ENCODE measurements around the gene GDF7. TPM values are rescaled to one million over a fixed set of nuclear protein-coding genes. Genes with fewer than 3 reads are reported as not detected.

The GDF7 gene
- not detected for total RNA-seq
- polyA plus RNA-seq: 0.10 TPM

DNA sequence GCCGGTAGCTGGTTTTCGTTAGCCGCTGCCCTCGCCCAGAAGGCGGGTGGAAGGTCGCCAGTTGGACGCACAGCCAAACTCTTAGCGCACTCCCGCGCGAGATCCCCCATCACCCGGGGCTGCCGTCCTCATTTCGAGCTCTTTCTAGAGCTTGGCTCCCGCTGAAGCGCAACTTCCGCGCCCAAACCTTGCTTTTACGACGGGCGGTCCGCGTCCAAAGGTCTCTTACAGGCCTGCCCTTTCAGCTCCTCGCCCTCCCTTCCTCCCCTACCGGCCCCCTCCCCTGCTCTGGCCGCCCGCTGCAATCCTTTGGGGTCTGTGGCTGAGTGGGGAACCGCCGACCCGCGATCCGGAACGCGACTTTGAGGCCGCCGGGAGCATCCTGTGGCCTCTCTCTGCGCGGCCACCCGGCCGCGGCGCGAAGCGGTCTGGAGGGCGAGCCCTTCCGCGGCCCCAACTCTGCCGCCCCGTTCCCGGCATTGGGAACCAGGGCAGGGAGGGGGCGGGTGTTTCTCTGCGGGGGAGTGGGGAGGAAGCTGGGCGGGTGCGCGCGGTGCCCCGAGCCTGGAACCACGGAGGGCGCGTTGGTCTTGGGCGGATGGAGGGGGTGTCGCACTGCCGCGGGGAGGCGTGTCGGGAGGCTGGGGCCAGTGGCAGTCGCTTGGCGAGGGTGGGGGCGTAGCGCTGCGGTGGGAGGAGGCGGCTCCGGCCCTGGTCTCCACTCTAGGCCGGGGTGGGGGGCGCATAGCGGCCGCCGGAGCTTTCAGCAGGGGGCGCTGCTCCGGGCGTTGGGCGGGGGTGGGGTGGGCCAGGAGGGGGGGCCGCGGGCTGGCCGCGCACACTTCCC lies at the start of gene GDF7:
TSS of gene GDF7 (plus strand) at position 841 of the 847 bp plus-strand sequence. CDS start 96 bp downstream, outside the sequence.
- Mint-ChIP-seq H3K27ac (peak within 1 kb of the TSS in 1 of 8 donors; percentile 55), H3K4me3 (peak within 1 kb of the TSS; percentile 75 to 89 (median 82)), H3K27me3 (peaks cover 52 to 78% of the 10 kb centered on the region in 2 donors), H3K36me3 (no peaks in the 10 kb centered on the region), H3K9me3 (peaks cover 0 to 2% (median 0%) of the 10 kb centered on the region in 5 donors), H3K4me1 (peaks cover 11 to 45% (median 18%) of the 10 kb centered on the region in 3 donors)
- ChIA-PET CTCF (interaction anchor here (1.1 to 2.6 kb wide), 6 partner anchors 8 to 298 kb away, joined by 3 to 11 read pairs (median 4); no protein-coding TSS in a partner anchor), POLR2A (interaction anchor here (0.5 to 1.3 kb wide), 2 partner anchors 220 to 681 kb away, joined by 3 read pairs; partner anchors contain the start of gene RHOB)
- H3K4me1 ChIP-seq (ENCODE audit: insufficient read depth, low read length): peaks cover 11% of the 10 kb centered on the region
- peak within 1 kb of the TSS; percentile 39 for H3K4me3 ChIP-seq (ENCODE audit: low read length)
- no peaks in the 10 kb centered on the region for H3K36me3 ChIP-seq (ENCODE audit: insufficient read depth, low read length)
- no peaks in the 10 kb centered on the region for H3K9me3 ChIP-seq (ENCODE audit: low read length)
- peak in 1 of 5 donors; percentile 18 for DNase-seq
- peaks cover 70% of the 10 kb centered on the region for H3K27me3 ChIP-seq (ENCODE audit: insufficient read depth, low read length, poor library complexity, severe bottlenecking)
- H3K27ac ChIP-seq (ENCODE audit: low read depth, low read length): no peak within 1 kb of the TSS

DNA sequence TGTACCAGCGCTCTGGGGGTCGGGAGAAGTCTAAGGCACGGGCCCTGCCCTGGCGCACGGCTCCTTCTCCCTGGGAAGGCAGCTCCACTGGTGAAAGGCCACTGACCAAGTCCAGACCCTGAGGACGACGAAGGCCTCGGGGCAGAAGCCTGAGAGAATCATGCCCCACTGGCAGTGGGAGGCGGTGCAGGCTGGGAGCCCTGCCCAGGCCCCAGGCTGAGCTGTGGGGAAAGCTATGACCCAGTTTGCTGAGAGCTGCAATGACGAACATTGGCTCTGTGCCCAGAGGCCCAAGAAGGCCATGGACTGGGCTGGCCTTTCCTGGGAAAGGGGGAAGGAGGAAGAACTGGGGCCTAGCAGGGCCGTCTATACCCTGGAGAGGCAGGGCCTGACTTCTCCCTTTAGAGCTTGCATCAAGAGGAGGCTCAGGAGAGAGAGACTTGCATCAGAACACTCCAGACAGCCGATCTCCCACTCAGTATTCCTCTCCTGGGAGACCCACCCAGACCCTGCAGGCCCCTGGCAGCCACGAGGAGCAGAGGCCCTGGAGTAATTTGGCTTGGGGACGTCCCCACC lies 49.0 kb upstream of the GDF7 start:
- H3K9me3 ChIP-seq (ENCODE audit: low read length): no peaks in the 10 kb centered on the region
- H3K27ac ChIP-seq (ENCODE audit: low read depth, low read length): peak overlapping the region; percentile 20
- no peak overlapping the region for H3K27ac Mint-ChIP-seq
- H3K27me3 ChIP-seq (ENCODE audit: insufficient read depth, low read length, poor library complexity, severe bottlenecking): no peaks in the 10 kb centered on the region
- H3K4me3 Mint-ChIP-seq: no peak overlapping the region
- no peaks in the 10 kb centered on the region for H3K9me3 Mint-ChIP-seq
- no peaks in the 10 kb centered on the region for H3K4me1 ChIP-seq (ENCODE audit: insufficient read depth, low read length)
- ChIA-PET CTCF (interaction anchor here (0.8 to 1.1 kb wide), 2 partner anchors 25 to 33 kb away, joined by 3 read pairs; partner anchors contain the start of gene HS1BP3), POLR2A (interaction anchor here (0.6 kb wide), 1 partner anchor 22 kb away, joined by 3 read pairs; no protein-coding TSS in a partner anchor)
- no peaks in the 10 kb centered on the region for H3K4me1 Mint-ChIP-seq
- H3K4me3 ChIP-seq (ENCODE audit: low read length): no peak overlapping the region
- H3K36me3 Mint-ChIP-seq: peaks cover 8 to 46% (median 16%) of the 10 kb centered on the region in 3 donors
- DNase-seq: peak in 1 of 5 donors; percentile 43
- H3K36me3 ChIP-seq (ENCODE audit: insufficient read depth, low read length): peaks cover 7% of the 10 kb centered on the region
- no peaks in the 10 kb centered on the region for H3K27me3 Mint-ChIP-seq

DNA sequence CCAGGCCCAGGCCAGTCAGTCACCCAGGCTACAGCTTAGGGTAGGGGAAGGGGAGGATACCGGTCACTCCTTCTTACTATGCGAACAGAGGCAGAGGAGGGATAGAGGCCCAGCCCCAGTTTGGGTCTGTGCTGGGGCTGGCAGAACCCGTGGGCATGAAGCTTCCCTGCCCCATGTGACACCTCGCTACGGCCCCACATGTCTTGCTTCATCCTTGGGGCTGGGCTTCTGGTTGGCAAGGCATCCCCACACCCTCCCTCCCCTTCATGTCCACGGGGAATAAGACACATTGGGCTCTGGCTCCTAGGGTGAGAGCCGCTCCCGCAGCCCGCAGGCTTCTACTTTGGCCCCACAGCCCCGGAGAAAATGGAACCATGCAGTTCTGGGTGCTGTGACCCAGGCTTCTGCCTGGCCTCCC lies 48.5 kb upstream of the GDF7 start:
- H3K4me3 Mint-ChIP-seq: no peak overlapping the region
- H3K9me3 Mint-ChIP-seq: no peaks in the 10 kb centered on the region
- Histone ChIP-seq H3K36me3 (ENCODE audit: insufficient read depth, low read length) (peaks cover 7% of the 10 kb centered on the region), H3K9me3 (ENCODE audit: low read length) (no peaks in the 10 kb centered on the region), H3K27me3 (ENCODE audit: insufficient read depth, low read length, poor library complexity, severe bottlenecking) (no peaks in the 10 kb centered on the region), H3K27ac (ENCODE audit: low read depth, low read length) (peak overlapping the region; percentile 20), H3K4me1 (ENCODE audit: insufficient read depth, low read length) (no peaks in the 10 kb centered on the region), H3K4me3 (ENCODE audit: low read length) (no peak overlapping the region)
- ChIA-PET POLR2A (interaction anchor here (0.6 kb wide), 1 partner anchor 23 kb away, joined by 3 read pairs; no protein-coding TSS in a partner anchor), CTCF (interaction anchor here (1.1 kb wide), 1 partner anchor 33 kb away, joined by 3 read pairs; the partner anchor contains the start of gene HS1BP3)
- H3K27ac Mint-ChIP-seq: no peak overlapping the region
- H3K4me1 Mint-ChIP-seq: no peaks in the 10 kb centered on the region
- no peaks in the 10 kb centered on the region for H3K27me3 Mint-ChIP-seq
- peak in 1 of 5 donors; percentile 40 for DNase-seq
- H3K36me3 Mint-ChIP-seq: peaks cover 10 to 50% (median 18%) of the 10 kb centered on the region in 3 donors

DNA sequence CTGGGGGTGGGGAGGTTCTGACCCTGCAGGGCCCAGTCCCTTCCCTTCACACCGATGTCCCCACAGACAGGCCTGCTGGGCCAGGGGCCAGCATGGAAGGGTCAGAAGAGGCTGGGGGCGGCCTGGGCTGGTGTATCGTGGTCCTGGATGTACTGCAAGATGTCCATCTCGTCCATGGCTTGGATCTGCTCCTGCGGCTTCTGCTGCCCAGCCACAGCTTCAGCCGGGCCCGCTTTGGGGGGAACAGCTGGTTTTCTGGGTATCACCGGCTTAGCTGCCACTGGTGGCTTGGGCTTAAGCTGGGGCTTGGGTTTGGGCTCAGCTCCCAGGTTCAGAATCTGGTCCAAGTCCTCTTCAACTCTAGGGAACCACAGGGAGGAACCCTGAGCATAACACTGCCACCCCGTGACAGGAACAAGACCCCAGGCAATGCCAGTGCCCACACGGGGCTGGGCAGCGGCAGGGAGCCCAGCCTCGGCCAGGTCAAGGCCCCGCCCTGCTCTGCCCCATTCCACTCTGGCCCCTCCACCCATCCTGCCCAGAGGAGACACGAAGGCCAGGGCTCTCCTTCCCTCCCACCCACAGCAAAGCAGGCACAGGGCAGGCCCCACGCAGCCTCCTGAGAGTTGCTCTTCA lies 47.9 kb upstream of the GDF7 start:
- Histone ChIP-seq H3K27me3 (ENCODE audit: insufficient read depth, low read length, poor library complexity, severe bottlenecking) (no peaks in the 10 kb centered on the region), H3K36me3 (ENCODE audit: insufficient read depth, low read length) (peaks cover 7% of the 10 kb centered on the region), H3K4me3 (ENCODE audit: low read length) (no peak overlapping the region), H3K9me3 (ENCODE audit: low read length) (no peaks in the 10 kb centered on the region), H3K4me1 (ENCODE audit: insufficient read depth, low read length) (no peaks in the 10 kb centered on the region), H3K27ac (ENCODE audit: low read depth, low read length) (no peak overlapping the region)
- CTCF ChIA-PET: interaction anchor here (1.1 kb wide), 1 partner anchor 32 kb away, joined by 3 read pairs; the partner anchor contains the start of gene HS1BP3
- Mint-ChIP-seq H3K36me3 (peaks cover 10 to 54% (median 16%) of the 10 kb centered on the region in 3 donors), H3K9me3 (no peaks in the 10 kb centered on the region), H3K27me3 (no peaks in the 10 kb centered on the region), H3K27ac (no peak overlapping the region), H3K4me3 (no peak overlapping the region), H3K4me1 (no peaks in the 10 kb centered on the region)
- DNase-seq: peak in 1 of 5 donors; percentile 20
- POLR2A ChIA-PET: no interaction called here

DNA sequence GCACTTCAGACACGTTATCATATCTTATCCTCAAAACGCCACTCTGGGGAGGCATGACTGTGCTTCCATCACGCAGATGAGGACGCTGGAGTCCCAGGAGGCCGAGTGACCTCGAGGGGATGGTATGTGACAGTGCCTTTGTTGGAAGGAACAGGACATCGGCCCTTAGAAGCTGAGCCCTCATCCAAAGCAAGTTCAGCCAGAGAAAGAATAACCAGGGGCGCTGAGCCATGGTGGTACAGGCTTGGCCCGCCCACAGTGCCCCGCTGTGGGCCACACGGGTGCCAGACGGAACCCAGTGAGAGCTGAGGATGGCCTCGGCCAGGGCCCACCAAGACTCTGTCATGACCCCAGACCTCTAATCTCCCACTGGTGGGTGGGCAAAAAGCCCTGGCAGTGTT lies 47.3 kb upstream of the GDF7 start:
- H3K4me3 ChIP-seq (ENCODE audit: low read length): no peak overlapping the region
- H3K27me3 Mint-ChIP-seq: no peaks in the 10 kb centered on the region
- no peak overlapping the region for H3K27ac Mint-ChIP-seq
- no peaks in the 10 kb centered on the region for H3K4me1 ChIP-seq (ENCODE audit: insufficient read depth, low read length)
- no peaks in the 10 kb centered on the region for H3K27me3 ChIP-seq (ENCODE audit: insufficient read depth, low read length, poor library complexity, severe bottlenecking)
- no peak overlapping the region for H3K4me3 Mint-ChIP-seq
- peaks cover 10 to 61% (median 16%) of the 10 kb centered on the region in 3 donors for H3K36me3 Mint-ChIP-seq
- DNase-seq: peak in 1 of 5 donors; percentile 10
- no peaks in the 10 kb centered on the region for H3K9me3 ChIP-seq (ENCODE audit: low read length)
- no peaks in the 10 kb centered on the region for H3K4me1 Mint-ChIP-seq
- no peak overlapping the region for H3K27ac ChIP-seq (ENCODE audit: low read depth, low read length)
- CTCF ChIA-PET: no interaction called here
- peaks cover 7% of the 10 kb centered on the region for H3K36me3 ChIP-seq (ENCODE audit: insufficient read depth, low read length)
- POLR2A ChIA-PET: no interaction called here
- H3K9me3 Mint-ChIP-seq: no peaks in the 10 kb centered on the region

DNA sequence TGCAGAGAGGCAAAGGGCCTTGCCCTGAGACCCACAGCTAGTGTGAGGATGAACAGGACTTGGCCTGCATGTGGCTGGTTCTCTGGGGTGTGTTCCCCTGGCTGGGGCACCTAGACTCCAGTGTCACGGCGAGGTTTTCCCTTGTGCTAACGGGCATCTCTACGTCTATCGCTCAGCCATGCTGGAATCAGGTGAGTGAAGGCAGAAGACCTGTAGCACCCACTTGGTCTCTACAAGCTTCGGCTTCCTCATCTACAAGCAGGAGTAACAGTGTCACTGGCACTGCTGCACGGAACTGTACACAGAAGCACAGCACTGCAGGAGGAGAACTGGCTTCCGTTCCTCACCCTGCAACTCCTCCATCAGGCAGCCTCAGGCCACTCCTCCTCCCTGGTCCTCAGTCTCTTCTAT lies 46.7 kb upstream of the GDF7 start:
- peak overlapping the region in 2 of 8 donors; percentile 2 to 42 for H3K27ac Mint-ChIP-seq
- CTCF ChIA-PET: no interaction called here

DNA sequence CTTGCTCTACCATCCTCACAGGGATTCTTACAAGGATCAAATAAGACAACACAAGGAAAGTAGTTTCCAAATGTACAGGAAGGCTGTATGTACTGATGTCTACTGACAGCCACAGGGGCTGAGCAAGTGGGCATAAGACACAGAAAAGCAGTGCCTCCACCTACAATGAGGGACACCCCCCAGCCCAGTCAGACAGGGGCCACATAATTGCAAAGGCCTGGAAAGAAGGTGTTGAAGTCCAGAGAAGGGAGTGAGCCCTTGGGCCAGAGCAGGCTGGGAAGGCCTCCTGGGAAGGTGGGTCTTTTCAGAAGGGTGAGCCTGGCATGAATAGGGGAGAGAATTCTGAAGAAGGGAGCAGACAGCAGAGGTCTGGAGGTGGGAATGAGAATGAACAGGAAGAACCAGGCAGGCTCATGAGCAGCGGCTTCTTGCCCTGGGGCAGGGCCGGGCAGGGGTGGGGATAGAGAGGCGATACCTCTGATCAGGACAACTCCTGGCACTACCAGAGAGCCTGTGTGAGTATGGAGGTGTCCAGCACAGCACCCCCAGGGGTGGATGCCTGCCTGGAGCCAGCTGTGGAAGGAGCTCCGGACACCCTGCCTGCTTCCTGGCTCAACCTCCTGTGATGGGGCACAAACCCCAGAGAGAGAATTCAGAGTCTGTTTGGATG lies 46.1 kb upstream of the GDF7 start:
- Histone ChIP-seq H3K27ac (ENCODE audit: low read depth, low read length) (no peak overlapping the region), H3K27me3 (ENCODE audit: insufficient read depth, low read length, poor library complexity, severe bottlenecking) (no peaks in the 10 kb centered on the region), H3K36me3 (ENCODE audit: insufficient read depth, low read length) (peaks cover 7% of the 10 kb centered on the region), H3K4me3 (ENCODE audit: low read length) (no peak overlapping the region), H3K9me3 (ENCODE audit: low read length) (no peaks in the 10 kb centered on the region), H3K4me1 (ENCODE audit: insufficient read depth, low read length) (no peaks in the 10 kb centered on the region)
- H3K4me3 Mint-ChIP-seq: no peak overlapping the region
- H3K4me1 Mint-ChIP-seq: no peaks in the 10 kb centered on the region
- no peaks in the 10 kb centered on the region for H3K9me3 Mint-ChIP-seq
- DNase-seq: peak in 1 of 5 donors; percentile 23
- POLR2A ChIA-PET: no interaction called here
- CTCF ChIA-PET: interaction anchor here (1.3 kb wide), 1 partner anchor 21 kb away, joined by 3 read pairs; no protein-coding TSS in a partner anchor
- peak overlapping the region in 2 of 8 donors; percentile 2 to 42 for H3K27ac Mint-ChIP-seq
- H3K36me3 Mint-ChIP-seq: peaks cover 10 to 65% (median 16%) of the 10 kb centered on the region in 3 donors
- no peaks in the 10 kb centered on the region for H3K27me3 Mint-ChIP-seq

More for the DNA sequence above, 46.7 kb upstream of the GDF7 start:
- no peak overlapping the region for H3K4me3 ChIP-seq (ENCODE audit: low read length)
- Mint-ChIP-seq H3K4me3 (no peak overlapping the region), H3K4me1 (no peaks in the 10 kb centered on the region), H3K36me3 (peaks cover 10 to 61% (median 16%) of the 10 kb centered on the region in 3 donors), H3K27me3 (no peaks in the 10 kb centered on the region), H3K9me3 (no peaks in the 10 kb centered on the region)
- H3K27ac ChIP-seq (ENCODE audit: low read depth, low read length): no peak overlapping the region
- no peaks in the 10 kb centered on the region for H3K27me3 ChIP-seq (ENCODE audit: insufficient read depth, low read length, poor library complexity, severe bottlenecking)
- H3K9me3 ChIP-seq (ENCODE audit: low read length): no peaks in the 10 kb centered on the region
- POLR2A ChIA-PET: no interaction called here
- no peaks in the 10 kb centered on the region for H3K4me1 ChIP-seq (ENCODE audit: insufficient read depth, low read length)
- peak in 1 of 5 donors; percentile 1 for DNase-seq
- peaks cover 7% of the 10 kb centered on the region for H3K36me3 ChIP-seq (ENCODE audit: insufficient read depth, low read length)
